GM18519 (cell line): ENCODE data around the gene PRKCB.

Experiments used
- ATAC-seq: cut with Tn5 transposase; IDR thresholded peaks from one replicate; pipeline ENCODE4 v1.9.1; 2021; ENCODE audit warnings: mild to moderate bottlenecking, moderate library complexity; ENCODE audit not compliant: unreplicated experiment, low FRiP score

PRKCB gene

GRCh38 chr16:23862556-23862955 is 26.8 kb downstream of the PRKCB start:
- no peak for ATAC-seq

GRCh38 chr16:23863511-23864422 is 28.0 kb downstream of the PRKCB start:
- ATAC-seq: peak; percentile 53

GRCh38 chr16:23865853-23866252 is 30.1 kb downstream of the PRKCB start:
- no peak for ATAC-seq

- ATAC-seq: no peak
Measured at GRCh38 chr16:23866621-23867020, 30.8 kb downstream of the PRKCB start.

- ATAC-seq: no peak
Measured at GRCh38 chr16:23867566-23867965, 31.8 kb downstream of the PRKCB start.

GRCh38 chr16:23868136-23868535 is 32.4 kb downstream of the PRKCB start:
- no peak for ATAC-seq

- ATAC-seq: no peak
Measured at GRCh38 chr16:23869052-23869451, 33.3 kb downstream of the PRKCB start.

- no peak for ATAC-seq
Measured at GRCh38 chr16:23871924-23872323, 36.1 kb downstream of the PRKCB start.

GRCh38 chr16:23874613-23875294 is 39.0 kb downstream of the PRKCB start:
- ATAC-seq: no peak

GRCh38 chr16:23876256-23876896 is 40.6 kb downstream of the PRKCB start:
- ATAC-seq: no peak

GRCh38 chr16:23877107-23878070 is 41.6 kb downstream of the PRKCB start:
- no peak for ATAC-seq

- no peak for ATAC-seq
Measured at GRCh38 chr16:23879735-23880373, 44.1 kb downstream of the PRKCB start.

- no peak for ATAC-seq
Measured at GRCh38 chr16:23889189-23889588, 53.4 kb downstream of the PRKCB start.

GRCh38 chr16:23893986-23894385 is 58.2 kb downstream of the PRKCB start:
- ATAC-seq: no peak

- no peak for ATAC-seq
Measured at GRCh38 chr16:23895052-23895451, 59.3 kb downstream of the PRKCB start.

GRCh38 chr16:23896832-23897821 is 61.3 kb downstream of the PRKCB start:
- ATAC-seq: no peak

- ATAC-seq: no peak
Measured at GRCh38 chr16:23898682-23899430, 63.1 kb downstream of the PRKCB start.

- ATAC-seq: no peak
Measured at GRCh38 chr16:23899869-23900268, 64.1 kb downstream of the PRKCB start.
